ENCODE measurements around the gene ARHGAP12.

- TF ChIP-seq RAD21 (IDR thresholded peaks at IDR 0.05; ENCODE audit: low read length): peak; percentile 78
- peak; percentile 55 for TF ChIP-seq CTCF (IDR thresholded peaks at IDR 0.05)
- TF ChIP-seq RFX5 (IDR thresholded peaks at IDR 0.05; ENCODE audit: low read length): no peak
- no peak for TF ChIP-seq FOXM1 (IDR thresholded peaks at IDR 0.05; ENCODE audit: low read depth)
- no peak for TF ChIP-seq POLR2AphosphoS5 (IDR thresholded peaks at IDR 0.05; ENCODE audit: low read depth, low read length)
- no peak for TF ChIP-seq REST (IDR thresholded peaks at IDR 0.05; ENCODE audit: low read depth, low read length)
- no peak for TF ChIP-seq IRF3 (IDR thresholded peaks at IDR 0.05; ENCODE audit: low read depth, low read length)
- no peak for TF ChIP-seq USF2 (IDR thresholded peaks at IDR 0.05; ENCODE audit: borderline replicate concordance, low read depth, low read length)
- TF ChIP-seq EP300 (IDR thresholded peaks at IDR 0.05; ENCODE audit: borderline replicate concordance in 1 of 2, low read depth in 1 of 2, low read length in 1 of 2): no peak
- peak; percentile 70 for TF ChIP-seq SMC3 (IDR thresholded peaks at IDR 0.05; ENCODE audit: low read depth, low read length)
- TF ChIP-seq JUND (IDR thresholded peaks at IDR 0.05): no peak
- TF ChIP-seq RXRA (IDR thresholded peaks at IDR 0.05; ENCODE audit: borderline replicate concordance, low read depth): no peak
- no peak for TF ChIP-seq TCF12 (IDR thresholded peaks at IDR 0.05)
Observed at GRCh38 chr10:31770307-31770902, 158.2 kb downstream of the ARHGAP12 start.
